Measurements from ENCODE around the gene INPP5A.

GRCh38 chr10:132506711-132507408, 30.7 kb upstream of the INPP5A start:
- TF ChIP-seq CTCF (IDR thresholded peaks at IDR 0.05) (no peak), POLR2A (IDR thresholded peaks at IDR 0.05) (no peak), POLR2AphosphoS5 (IDR thresholded peaks at IDR 0.05) (peak in 2 of 3 donors; percentile 23 to 29)
